Measurements from ENCODE around the gene KIF20B. TPM values are rescaled to one million over a fixed set of nuclear protein-coding genes. Genes with fewer than 3 reads are reported as not detected.

Gene KIF20B
- total RNA-seq, 1 donor from 2014 or later, result 59.2 TPM

DNA sequence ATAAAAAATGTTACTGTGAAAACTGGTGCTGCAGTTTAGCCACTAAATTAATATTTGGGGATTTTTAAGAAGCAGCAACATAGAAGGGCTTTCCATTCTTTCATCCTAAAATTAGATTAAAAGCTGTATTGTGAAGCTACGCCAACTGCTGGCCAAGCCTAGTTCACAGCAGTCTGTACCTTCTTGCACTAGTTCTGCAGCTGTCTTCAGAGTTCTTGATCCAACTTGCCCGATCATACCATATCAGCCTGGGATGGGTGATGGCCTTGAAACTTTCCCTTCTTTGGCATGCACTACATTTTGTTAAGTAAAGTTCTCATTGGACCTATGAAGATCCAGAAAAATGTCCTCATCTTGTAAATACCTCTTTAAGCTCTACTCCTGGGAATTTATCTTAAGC is 36.1 kb upstream of the KIF20B start:
- H3K27me3 Mint-ChIP-seq (ENCODE audit: low read depth), result peaks cover 27% of the 10 kb centered on the region

DNA sequence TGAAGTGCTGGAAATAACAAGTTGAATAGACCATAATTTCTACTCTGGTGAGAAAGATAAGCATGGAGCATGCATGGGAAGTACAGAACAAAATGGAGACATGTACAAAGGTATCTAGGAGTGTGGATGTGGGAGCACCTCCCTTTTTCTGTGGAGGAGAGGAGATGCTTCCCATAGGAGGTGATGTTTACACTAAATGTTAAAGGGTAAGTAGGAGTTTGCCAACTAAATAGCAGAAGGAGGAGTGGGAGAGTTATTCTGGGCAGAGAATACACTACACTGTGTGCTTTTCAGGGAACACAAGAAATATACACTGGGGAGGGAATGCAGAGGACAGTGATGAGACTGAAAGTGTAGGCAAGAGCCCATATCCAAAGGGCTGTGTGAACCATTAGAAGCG is 35.3 kb upstream of the KIF20B start:
- Mint-ChIP-seq H3K4me1 (ENCODE audit: low read depth) (no peaks in the 10 kb centered on the region), H3K9me3 (no peaks in the 10 kb centered on the region), H3K4me3 (ENCODE audit: low read depth) (no peak overlapping the region), H3K27me3 (ENCODE audit: low read depth) (peaks cover 28% of the 10 kb centered on the region), H3K27ac (no peak overlapping the region), H3K36me3 (ENCODE audit: low read depth) (no peaks in the 10 kb centered on the region)
- no peak for DNase-seq (ENCODE audit: low spot score)
- intact Hi-C loops (cut with micrococcal nuclease), result no loop called here

More for the DNA sequence above, 36.1 kb upstream of the KIF20B start:
- H3K9me3 Mint-ChIP-seq, result no peaks in the 10 kb centered on the region
- no peak overlapping the region for H3K27ac Mint-ChIP-seq
- no peak overlapping the region for H3K4me3 Mint-ChIP-seq (ENCODE audit: low read depth)
- no peaks in the 10 kb centered on the region for H3K36me3 Mint-ChIP-seq (ENCODE audit: low read depth)
- no peak for DNase-seq (ENCODE audit: low spot score)
- intact Hi-C loops (cut with micrococcal nuclease), result no loop called here
- no peaks in the 10 kb centered on the region for H3K4me1 Mint-ChIP-seq (ENCODE audit: low read depth)

DNA sequence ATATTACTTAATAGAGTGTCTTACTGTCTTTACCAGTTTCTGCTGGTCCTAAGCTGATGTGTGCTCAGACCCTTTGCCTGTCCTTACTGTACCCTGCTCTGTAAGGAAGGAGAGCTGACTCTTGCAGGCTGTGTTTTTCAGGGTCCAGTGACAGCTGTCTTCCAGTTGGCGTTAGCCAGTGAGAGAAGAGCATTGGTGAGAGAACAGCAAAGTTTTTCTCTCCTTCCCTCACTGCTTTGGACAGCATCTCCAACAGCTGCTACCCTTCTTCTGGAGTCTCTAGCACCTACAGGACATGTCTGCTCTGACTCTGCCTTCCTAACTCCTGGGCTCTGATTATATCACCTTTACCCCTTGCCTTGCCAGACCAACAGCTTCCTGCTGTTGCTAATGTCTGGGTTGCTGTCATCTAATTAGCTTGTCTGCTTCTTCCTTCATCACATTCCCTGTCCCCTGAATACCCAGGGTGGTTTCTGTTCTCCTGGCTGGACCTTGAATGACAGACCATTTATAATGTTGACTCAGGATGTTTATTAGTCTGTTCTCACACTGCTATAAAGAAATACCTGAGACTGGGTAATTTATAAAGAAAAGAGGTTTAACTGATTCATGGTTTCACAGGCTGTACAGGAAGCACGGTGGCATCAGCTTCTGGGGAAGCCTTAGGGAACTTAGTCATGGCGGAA is 32.9 kb upstream of the KIF20B start:
- Mint-ChIP-seq H3K4me3 (ENCODE audit: low read depth) (no peak overlapping the region), H3K27me3 (ENCODE audit: low read depth) (peaks cover 30% of the 10 kb centered on the region), H3K36me3 (ENCODE audit: low read depth) (no peaks in the 10 kb centered on the region), H3K4me1 (ENCODE audit: low read depth) (no peaks in the 10 kb centered on the region), H3K27ac (no peak overlapping the region), H3K9me3 (no peaks in the 10 kb centered on the region)
- DNase-seq (ENCODE audit: low spot score), result no peak
- intact Hi-C loops (cut with micrococcal nuclease), result no loop called here

DNA sequence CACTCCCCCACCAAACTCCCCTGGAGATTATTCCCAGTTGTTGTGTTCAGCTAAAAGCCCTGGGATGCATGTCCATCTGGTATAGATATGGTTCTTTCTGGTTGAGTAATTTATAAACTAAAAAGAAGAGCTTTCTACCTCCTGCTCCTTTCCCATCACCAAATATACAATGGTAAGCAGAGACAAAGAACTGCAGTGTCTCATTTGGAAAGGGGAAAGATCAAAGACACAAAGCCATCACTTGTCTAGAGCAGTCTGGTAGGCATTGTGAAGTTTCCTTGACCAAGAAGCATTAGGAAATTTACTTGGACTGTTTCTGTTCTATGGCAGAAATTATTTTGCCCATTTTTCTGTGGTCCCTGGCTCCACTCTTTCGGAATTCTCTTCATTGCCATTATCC is 31.4 kb upstream of the KIF20B start:
- Mint-ChIP-seq H3K4me3 (ENCODE audit: low read depth) (no peak overlapping the region), H3K27me3 (ENCODE audit: low read depth) (peaks cover 32% of the 10 kb centered on the region), H3K27ac (no peak overlapping the region), H3K9me3 (no peaks in the 10 kb centered on the region), H3K36me3 (ENCODE audit: low read depth) (no peaks in the 10 kb centered on the region), H3K4me1 (ENCODE audit: low read depth) (no peaks in the 10 kb centered on the region)
- intact Hi-C loops (cut with micrococcal nuclease), result no loop called here
- DNase-seq (ENCODE audit: low spot score), result no peak

DNA sequence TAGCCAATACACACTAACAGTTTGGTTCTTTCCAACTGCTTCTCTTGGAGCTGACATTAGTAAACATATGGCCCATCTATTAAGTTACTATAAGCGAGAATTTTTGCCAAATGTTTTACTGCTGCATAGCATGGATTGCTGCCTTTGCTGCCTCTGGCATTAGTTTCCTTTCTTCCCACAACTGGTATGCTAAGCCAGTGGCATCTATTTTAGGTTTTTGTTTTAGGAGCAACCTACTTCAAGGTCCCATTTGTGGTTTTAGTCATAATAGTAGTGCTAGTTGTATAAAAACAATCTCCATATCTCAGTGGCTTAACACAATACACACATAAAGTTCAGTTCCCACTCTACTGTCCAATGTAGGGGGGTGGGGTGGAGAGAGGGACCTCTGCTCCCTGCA is 30.5 kb upstream of the KIF20B start:
- Mint-ChIP-seq H3K4me1 (ENCODE audit: low read depth) (no peaks in the 10 kb centered on the region), H3K4me3 (ENCODE audit: low read depth) (no peak overlapping the region), H3K27ac (no peak overlapping the region), H3K36me3 (ENCODE audit: low read depth) (no peaks in the 10 kb centered on the region), H3K27me3 (ENCODE audit: low read depth) (peaks cover 31% of the 10 kb centered on the region), H3K9me3 (no peaks in the 10 kb centered on the region)
- intact Hi-C loops (cut with micrococcal nuclease), result no loop called here
- DNase-seq (ENCODE audit: low spot score), result no peak

DNA sequence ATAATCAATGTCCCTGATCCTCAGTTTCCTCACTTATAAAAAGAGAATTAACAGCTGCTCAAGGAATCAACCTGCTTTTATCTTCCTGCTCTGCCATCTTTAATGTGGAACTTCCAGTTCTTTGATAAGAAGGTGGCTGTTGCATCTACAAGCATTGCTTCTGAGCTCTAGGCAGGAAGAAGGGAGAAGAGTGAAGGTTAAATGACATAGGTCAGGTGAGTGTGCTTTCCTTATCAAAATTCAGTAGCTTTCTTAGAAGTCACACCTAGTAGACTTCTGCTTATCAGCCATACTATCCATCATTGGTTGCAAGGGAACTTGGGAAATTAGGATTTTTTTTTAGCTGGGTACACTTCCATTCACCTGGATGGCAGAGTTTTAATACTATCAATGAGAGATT is 24.0 kb upstream of the KIF20B start:
- peaks cover 28% of the 10 kb centered on the region for H3K27me3 Mint-ChIP-seq (ENCODE audit: low read depth)
- H3K9me3 Mint-ChIP-seq, result no peaks in the 10 kb centered on the region

DNA sequence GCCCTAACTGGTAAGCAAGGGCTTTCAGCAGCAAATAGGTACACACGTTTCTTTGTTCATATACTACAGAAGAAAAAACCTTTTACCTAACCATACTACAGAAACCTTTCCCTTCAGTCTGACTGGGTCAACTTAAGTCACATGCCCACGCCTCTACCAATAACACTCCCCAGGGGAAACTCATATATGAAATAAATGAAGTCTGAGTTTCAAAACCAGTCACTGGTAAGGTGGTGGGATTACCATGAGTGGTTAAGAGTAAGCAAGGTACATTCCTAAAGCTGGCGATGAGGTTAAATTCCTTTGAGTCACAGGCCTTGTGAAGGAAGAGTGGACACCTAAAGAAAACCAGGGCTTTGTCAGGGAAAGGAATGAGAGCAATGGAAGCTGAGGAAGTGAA is 21.4 kb upstream of the KIF20B start:
- no peaks in the 10 kb centered on the region for H3K9me3 Mint-ChIP-seq
- no peak overlapping the region for H3K27ac Mint-ChIP-seq
- no peaks in the 10 kb centered on the region for H3K4me1 Mint-ChIP-seq (ENCODE audit: low read depth)
- intact Hi-C loops (cut with micrococcal nuclease), result no loop called here
- H3K27me3 Mint-ChIP-seq (ENCODE audit: low read depth), result peaks cover 33% of the 10 kb centered on the region
- no peaks in the 10 kb centered on the region for H3K36me3 Mint-ChIP-seq (ENCODE audit: low read depth)
- DNase-seq (ENCODE audit: low spot score), result no peak
- no peak overlapping the region for H3K4me3 Mint-ChIP-seq (ENCODE audit: low read depth)

More for the DNA sequence above, 24.0 kb upstream of the KIF20B start:
- Mint-ChIP-seq H3K36me3 (ENCODE audit: low read depth) (no peaks in the 10 kb centered on the region), H3K4me1 (ENCODE audit: low read depth) (no peaks in the 10 kb centered on the region), H3K27ac (no peak overlapping the region), H3K4me3 (ENCODE audit: low read depth) (no peak overlapping the region)
- DNase-seq (ENCODE audit: low spot score), result no peak
- intact Hi-C loops (cut with micrococcal nuclease), result no loop called here

DNA sequence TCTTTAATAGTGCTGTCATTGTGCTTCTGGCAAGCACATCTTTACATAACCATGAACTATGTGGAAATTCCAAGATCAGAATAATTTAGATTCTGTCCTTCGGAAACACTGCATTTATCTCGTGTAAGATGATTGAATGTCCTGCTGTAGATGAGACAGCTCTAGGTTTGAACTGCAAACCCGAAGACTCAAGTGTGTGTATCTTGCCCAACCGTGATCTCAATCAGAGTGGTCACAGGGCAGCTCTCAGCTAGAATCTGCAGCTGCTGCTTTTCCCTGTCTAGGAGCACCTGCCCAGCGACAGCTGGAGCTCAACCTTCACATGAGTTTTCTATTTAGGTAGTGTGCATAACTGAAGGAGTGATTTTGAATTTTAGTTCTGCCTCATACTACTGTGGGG is 17.5 kb upstream of the KIF20B start:
- Mint-ChIP-seq H3K4me3 (ENCODE audit: low read depth) (no peak overlapping the region), H3K9me3 (no peaks in the 10 kb centered on the region), H3K27me3 (ENCODE audit: low read depth) (peaks cover 29% of the 10 kb centered on the region), H3K36me3 (ENCODE audit: low read depth) (no peaks in the 10 kb centered on the region), H3K4me1 (ENCODE audit: low read depth) (no peaks in the 10 kb centered on the region), H3K27ac (no peak overlapping the region)
- DNase-seq (ENCODE audit: low spot score), result no peak
- intact Hi-C loops (cut with micrococcal nuclease), result no loop called here

DNA sequence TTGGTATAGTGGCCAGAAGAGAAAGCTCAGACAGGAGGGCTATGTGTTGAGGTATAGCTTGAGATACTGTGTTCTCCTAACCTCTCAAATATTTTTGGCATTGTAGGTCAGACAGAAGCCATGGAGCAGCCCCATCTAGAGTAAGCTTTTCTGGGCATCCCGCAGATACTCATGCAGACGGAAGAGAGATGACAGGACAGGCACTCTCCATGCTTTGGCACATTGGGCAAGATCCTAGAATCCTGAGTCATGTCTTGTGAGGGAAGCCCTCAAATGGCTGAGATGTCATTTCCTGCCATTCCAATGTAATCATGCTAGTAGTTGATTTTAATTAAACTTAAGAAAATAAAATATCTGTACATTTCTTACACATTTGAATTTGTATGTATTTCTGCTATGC is 16.8 kb upstream of the KIF20B start:
- Mint-ChIP-seq H3K27me3 (ENCODE audit: low read depth) (peaks cover 29% of the 10 kb centered on the region), H3K36me3 (ENCODE audit: low read depth) (no peaks in the 10 kb centered on the region), H3K4me1 (ENCODE audit: low read depth) (no peaks in the 10 kb centered on the region), H3K4me3 (ENCODE audit: low read depth) (no peak overlapping the region), H3K9me3 (no peaks in the 10 kb centered on the region), H3K27ac (no peak overlapping the region)
- no peak for DNase-seq (ENCODE audit: low spot score)
- intact Hi-C loops (cut with micrococcal nuclease), result no loop called here

DNA sequence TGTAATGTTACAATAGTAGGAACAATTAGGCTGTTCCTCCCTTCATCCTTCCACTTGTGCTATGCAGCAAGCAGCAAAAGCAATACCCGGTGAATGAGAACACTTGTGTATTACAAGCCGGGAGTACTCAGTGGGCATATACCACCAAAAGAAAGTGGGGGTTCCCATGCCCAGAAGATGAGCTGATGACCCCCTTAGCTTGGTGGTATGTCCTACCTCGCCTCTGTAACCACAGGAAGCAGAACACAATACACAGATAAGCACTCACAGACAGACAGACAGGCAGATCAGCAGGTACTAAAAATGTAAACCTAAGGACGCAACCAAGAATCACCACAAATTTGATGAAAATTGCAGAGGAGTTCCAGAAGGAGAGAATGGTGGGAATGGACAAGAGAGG is 15.5 kb upstream of the KIF20B start:
- peaks cover 23% of the 10 kb centered on the region for H3K27me3 Mint-ChIP-seq (ENCODE audit: low read depth)
- H3K4me1 Mint-ChIP-seq (ENCODE audit: low read depth), result no peaks in the 10 kb centered on the region
- no peaks in the 10 kb centered on the region for H3K36me3 Mint-ChIP-seq (ENCODE audit: low read depth)
- DNase-seq (ENCODE audit: low spot score), result no peak
- no peak overlapping the region for H3K4me3 Mint-ChIP-seq (ENCODE audit: low read depth)
- H3K27ac Mint-ChIP-seq, result no peak overlapping the region
- intact Hi-C loops (cut with micrococcal nuclease), result no loop called here
- no peaks in the 10 kb centered on the region for H3K9me3 Mint-ChIP-seq

DNA sequence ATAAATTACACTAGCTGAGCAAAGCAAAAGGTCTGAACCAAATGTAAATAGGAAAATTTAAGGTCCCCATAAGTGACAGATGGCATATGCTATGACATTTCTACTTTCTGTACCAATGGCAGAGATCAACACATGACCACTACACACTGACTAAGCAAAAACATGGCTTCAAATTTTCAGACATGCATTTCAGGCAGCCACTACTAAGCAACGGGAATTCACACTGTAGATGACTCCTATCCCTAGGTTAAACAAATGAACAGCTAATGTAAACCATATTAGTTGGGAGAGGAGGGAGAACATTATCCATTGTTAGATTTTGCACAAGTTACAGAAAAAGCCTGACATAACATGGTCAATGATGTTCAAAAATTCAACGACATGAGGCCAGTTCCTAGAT is 11.4 kb upstream of the KIF20B start:
- no peaks in the 10 kb centered on the region for H3K4me1 Mint-ChIP-seq (ENCODE audit: low read depth)
- no peak for DNase-seq (ENCODE audit: low spot score)
- intact Hi-C loops (cut with micrococcal nuclease), result no loop called here
- no peaks in the 10 kb centered on the region for H3K9me3 Mint-ChIP-seq
- no peaks in the 10 kb centered on the region for H3K36me3 Mint-ChIP-seq (ENCODE audit: low read depth)
- no peak overlapping the region for H3K27ac Mint-ChIP-seq
- peaks cover 10% of the 10 kb centered on the region for H3K27me3 Mint-ChIP-seq (ENCODE audit: low read depth)
- H3K4me3 Mint-ChIP-seq (ENCODE audit: low read depth), result no peak overlapping the region

DNA sequence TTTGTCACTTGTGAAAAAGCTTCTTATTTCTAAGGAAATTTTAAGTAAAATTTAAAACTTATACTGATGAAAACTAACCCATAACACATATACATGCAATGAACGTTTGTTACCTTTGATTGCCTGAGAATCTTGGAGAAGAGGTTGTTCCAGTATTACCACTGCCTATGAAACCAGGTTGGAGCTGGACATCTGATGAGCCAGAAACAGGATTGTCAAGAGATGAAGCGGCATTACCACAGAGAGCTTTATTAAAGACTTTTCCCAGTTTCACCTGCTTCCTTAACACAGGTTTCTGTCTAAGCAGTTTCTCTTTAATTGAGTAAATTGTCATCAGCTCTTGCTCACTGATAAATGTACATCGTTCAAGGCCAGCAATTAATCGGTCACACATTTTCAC is 9.0 kb upstream of the KIF20B start:
- no peaks in the 10 kb centered on the region for H3K4me1 Mint-ChIP-seq (ENCODE audit: low read depth)
- H3K9me3 Mint-ChIP-seq, result no peaks in the 10 kb centered on the region
- intact Hi-C loops (cut with micrococcal nuclease), result no loop called here
- H3K27me3 Mint-ChIP-seq (ENCODE audit: low read depth), result peaks cover 4% of the 10 kb centered on the region
- H3K36me3 Mint-ChIP-seq (ENCODE audit: low read depth), result peaks cover 2% of the 10 kb centered on the region
- DNase-seq (ENCODE audit: low spot score), result no peak
- no peak overlapping the region for H3K27ac Mint-ChIP-seq
- no peak overlapping the region for H3K4me3 Mint-ChIP-seq (ENCODE audit: low read depth)

DNA sequence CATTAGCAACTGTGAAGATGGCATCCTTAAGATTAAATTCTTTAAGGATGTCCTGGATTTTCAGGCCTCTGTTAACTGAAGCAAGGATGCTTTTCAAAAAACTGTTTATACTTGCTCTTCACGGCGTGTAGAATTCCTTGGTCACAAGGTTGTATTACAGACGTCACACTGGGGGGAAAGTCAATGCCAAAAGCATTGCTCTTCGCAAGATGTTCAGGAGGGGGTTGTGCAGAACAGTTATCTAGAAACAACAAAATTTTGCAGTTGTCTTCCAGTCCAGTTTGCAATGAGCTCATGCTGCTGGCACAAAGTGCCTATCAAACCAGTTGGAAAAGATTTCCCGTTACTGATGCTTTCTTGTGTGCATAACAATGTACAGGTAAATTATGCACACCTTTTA is 8.2 kb upstream of the KIF20B start:
- no peak overlapping the region for H3K4me3 Mint-ChIP-seq (ENCODE audit: low read depth)
- H3K27ac Mint-ChIP-seq, result no peak overlapping the region
- no peaks in the 10 kb centered on the region for H3K9me3 Mint-ChIP-seq
- H3K27me3 Mint-ChIP-seq (ENCODE audit: low read depth), result peaks cover 2% of the 10 kb centered on the region
- peaks cover 2% of the 10 kb centered on the region for H3K36me3 Mint-ChIP-seq (ENCODE audit: low read depth)
- no peak for DNase-seq (ENCODE audit: low spot score)
- H3K4me1 Mint-ChIP-seq (ENCODE audit: low read depth), result peaks cover 5% of the 10 kb centered on the region
- intact Hi-C loops (cut with micrococcal nuclease), result no loop called here

DNA sequence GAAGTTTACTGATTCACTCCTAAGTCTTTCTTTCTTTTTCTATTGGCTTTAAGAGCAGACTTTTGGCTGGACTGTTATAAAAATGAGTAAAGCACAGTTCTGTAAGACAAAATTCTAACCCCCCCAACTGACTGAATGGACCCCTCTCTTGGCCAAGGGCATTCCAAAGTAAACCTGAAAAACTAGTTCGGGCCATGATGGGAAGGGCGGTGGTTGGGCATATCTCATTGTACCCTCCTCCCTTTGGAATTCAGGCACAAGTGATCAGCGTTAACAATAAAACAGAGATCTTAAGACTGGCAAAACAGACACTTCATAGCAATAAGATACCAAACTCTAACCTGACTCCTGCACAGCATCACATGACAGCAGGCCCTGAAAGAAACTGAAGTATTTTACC is 6.1 kb upstream of the KIF20B start:
- intact Hi-C loops (cut with micrococcal nuclease), result no loop called here
- Mint-ChIP-seq H3K27me3 (ENCODE audit: low read depth) (peaks cover 2% of the 10 kb centered on the region), H3K36me3 (ENCODE audit: low read depth) (peaks cover 6% of the 10 kb centered on the region), H3K9me3 (no peaks in the 10 kb centered on the region), H3K27ac (no peak overlapping the region), H3K4me1 (ENCODE audit: low read depth) (peaks cover 13% of the 10 kb centered on the region), H3K4me3 (ENCODE audit: low read depth) (no peak overlapping the region)
- no peak for DNase-seq (ENCODE audit: low spot score)
